ENCODE data around the gene OPRM1.

- TF ChIP-seq EZH2phosphoT487 (IDR thresholded peaks at IDR 0.05) = no peak
- no peak for TF ChIP-seq CTCF (IDR thresholded peaks at IDR 0.05)
- no peak for TF ChIP-seq EZH2 (IDR thresholded peaks at IDR 0.05)
Measured at GRCh38 chr6:154161689-154162088, 122.6 kb downstream of the OPRM1 start.
